ENCODE results near the gene TBX15.

The TBX15 gene

GRCh38 chr1:118989006-118989815 lies 1.1 kb upstream of the TBX15 start:
- TF ChIP-seq CTCF (conservative IDR thresholded peaks at IDR 0.05; ENCODE audit: low read length), result no peak
- H3K4me3 ChIP-seq (ENCODE audit: low read length), result peak overlapping the region; percentile 70
- DNase-seq (ENCODE audit: low read depth), result no peak

DNA sequence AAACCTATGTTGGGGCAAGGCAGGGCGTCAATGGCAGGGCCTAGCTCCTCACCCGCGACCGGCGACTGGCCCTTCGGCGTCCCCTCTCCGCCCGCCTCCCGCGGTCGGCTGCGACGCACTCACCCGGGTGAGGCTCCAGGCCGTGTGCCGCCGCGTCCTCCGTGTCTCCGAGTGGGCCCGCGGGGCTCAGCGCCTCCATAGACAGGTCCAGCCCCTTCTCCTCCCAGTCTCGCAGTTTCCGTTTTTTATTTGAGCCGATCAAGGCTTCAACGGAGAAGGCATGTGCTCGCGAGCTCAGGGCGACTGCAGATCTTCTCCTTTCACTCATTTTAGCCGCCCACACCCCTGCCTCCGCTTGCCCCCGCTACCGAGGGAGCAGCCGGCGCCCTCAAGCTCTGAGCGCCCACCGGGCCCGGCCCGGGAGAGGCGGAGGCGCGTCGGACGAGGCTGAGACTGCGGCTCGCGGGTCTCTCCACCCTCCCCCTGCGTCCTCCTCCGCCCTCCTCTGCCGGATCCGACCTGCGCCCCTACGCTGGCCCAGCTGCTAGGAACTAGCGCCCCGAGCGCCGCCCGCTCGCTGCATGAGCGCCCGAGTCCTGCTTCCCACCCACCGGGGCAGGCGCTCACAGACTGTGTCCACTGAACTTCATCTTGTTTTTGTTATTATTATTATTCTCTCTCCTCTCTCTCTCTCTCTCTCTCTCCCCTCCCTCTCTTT lies 516 bp downstream of the TBX15 start:
- peak; percentile 54 for DNase-seq (ENCODE audit: low read depth)
- no peak for TF ChIP-seq CTCF (conservative IDR thresholded peaks at IDR 0.05; ENCODE audit: low read length)
- H3K4me3 ChIP-seq (ENCODE audit: low read length), result peak overlapping the region; percentile 70

- peak; percentile 66 for DNase-seq (ENCODE audit: low read depth)
- TF ChIP-seq CTCF (conservative IDR thresholded peaks at IDR 0.05; ENCODE audit: low read length), result no peak
- H3K4me3 ChIP-seq (ENCODE audit: low read length), result peak overlapping the region; percentile 70
Measured at GRCh38 chr1:118986555-118987467, 1.3 kb downstream of the TBX15 start.

DNA sequence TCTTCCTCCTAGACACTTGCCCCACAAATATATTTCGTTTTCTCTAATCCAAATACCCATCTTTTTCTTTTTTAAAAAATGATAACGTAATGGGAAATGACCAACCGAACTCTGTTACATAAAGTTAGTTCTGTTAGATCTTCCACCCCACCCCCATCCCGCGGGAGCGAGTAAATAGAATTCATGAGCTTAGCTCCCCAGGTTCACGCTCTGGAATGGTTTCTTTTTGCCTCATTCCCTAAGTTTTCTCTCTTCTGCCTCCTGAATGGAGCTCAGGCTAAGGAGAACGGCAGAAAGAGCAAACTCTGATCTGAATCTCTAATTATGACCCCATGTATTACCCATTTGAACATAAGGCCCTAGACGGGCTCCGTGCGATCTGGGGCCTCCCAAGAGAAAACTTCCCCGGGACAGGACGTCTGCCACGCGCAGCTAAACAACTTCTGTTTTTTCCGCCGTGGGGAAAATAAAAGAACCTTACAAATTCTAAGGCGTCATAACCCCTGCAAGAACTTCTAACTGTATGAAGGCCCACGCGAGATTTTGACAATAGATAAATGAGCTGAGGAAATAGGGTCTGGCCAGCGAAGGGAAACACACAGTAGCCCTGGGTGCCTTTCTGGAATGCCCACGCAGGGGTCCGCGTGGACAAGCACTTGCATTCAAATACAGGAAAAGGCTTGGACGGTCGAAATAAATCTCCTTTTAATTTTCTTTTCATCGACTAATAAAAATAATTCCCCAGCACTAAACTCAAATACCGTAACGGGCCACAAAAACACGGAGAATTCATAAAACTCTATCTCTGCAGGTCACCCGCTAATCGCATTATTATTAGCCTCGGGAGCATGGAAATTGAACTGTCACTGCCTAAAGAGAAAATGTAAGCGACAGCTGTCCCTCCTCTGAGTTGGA lies 2.2 kb downstream of the TBX15 start:
- H3K4me3 ChIP-seq (ENCODE audit: low read length), result peak overlapping the region; percentile 70
- DNase-seq (ENCODE audit: low read depth), result no peak
- no peak for TF ChIP-seq CTCF (conservative IDR thresholded peaks at IDR 0.05; ENCODE audit: low read length)

DNA sequence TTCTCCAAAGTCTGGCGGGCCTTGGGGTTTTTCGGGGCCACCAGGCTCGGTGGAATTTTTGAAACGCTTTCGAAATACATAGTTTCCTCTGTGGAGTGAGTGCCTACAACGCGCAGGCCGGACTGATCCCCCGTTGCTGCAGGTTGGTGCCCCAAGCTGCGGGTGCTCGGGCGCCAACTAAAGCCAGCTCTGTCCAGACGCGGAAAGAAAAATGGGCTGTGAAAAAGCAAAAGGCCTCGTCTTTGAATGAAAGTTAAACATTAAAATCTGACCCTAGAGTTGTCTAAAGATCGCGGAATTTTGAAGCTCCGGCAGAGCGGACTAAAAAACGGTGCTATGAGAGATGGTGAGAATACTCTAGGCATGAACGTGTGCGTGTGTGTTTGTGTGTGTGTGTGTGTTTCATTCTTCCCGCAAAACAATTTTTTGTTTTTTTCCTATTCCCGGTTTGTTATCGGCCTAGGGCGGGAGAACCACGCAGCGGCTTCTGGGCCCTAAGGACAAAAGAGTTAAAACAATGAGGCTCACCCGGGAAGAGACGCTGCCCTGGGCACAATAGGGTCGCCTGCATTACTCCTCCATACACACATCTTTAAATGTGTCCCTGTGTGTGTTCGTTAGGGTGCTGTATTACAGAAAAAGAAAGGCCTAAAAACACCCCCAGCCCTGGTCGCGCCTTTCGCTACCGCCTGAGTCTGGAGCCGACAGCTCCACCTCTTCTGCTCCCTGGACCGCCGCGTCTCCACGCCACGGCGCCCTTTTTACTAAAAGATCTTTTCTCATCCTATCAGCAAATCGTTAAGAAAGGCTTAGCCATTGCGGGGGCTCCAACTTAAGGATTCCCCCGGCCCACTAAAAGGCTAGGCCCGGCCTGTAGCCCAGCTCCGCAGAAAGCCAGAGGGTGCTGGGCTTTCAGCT lies 3.2 kb downstream of the TBX15 start:
- no peak for TF ChIP-seq CTCF (conservative IDR thresholded peaks at IDR 0.05; ENCODE audit: low read length)
- DNase-seq (ENCODE audit: low read depth), result no peak
- H3K4me3 ChIP-seq (ENCODE audit: low read length), result peak overlapping the region; percentile 70
